Uterus (tissue), 4 donors: Measurements from ENCODE around the gene FER. TPM values are rescaled to one million over a fixed set of nuclear protein-coding genes. Genes with fewer than 3 reads are reported as not detected.
"Not testable (repeated sequence)": the region's sequence is repeated elsewhere in the genome, so short reads cannot be mapped to it uniquely, and the experiment has no call there.

ENCODE experiments used
- DNase-seq, 2 donors: peaks; one replicate each; pipeline ENCODE4 v3.0.0-alpha.2; 2019 to 2020
- H3K27ac ChIP-seq, 2 donors: fragments of 200-600 bp; sonication (generic); 1 replicate in 1 of 2; 2 replicates in 1 of 2; pipeline ENCODE4 v1.5.1; 2016 to 2018
- H3K27me3 ChIP-seq, 2 donors: fragments of 200-600 bp; sonication (generic); one replicate each; pipeline ENCODE4 v1.5.1; 2018 to 2019; ENCODE audit warnings: control low read depth in 1 of 2
- H3K36me3 ChIP-seq, 2 donors: fragments of 200-600 bp; sonication (generic); one replicate each; pipeline ENCODE4 v1.5.1; 2019; ENCODE audit warnings: control low read depth in 1 of 2
- H3K4me1 ChIP-seq, 2 donors: fragments of 200-600 bp; sonication (generic); one replicate each; pipeline ENCODE4 v1.5.1; 2018 to 2019; ENCODE audit warnings: control low read depth in 1 of 2
- H3K4me3 ChIP-seq, 2 donors: fragments of 200-600 bp; sonication (generic); 1 replicate in 1 of 2; 2 replicates in 1 of 2; pipeline ENCODE4 v1.5.1; 2018 to 2019; ENCODE audit warnings: mild to moderate bottlenecking in 1 of 2
- H3K9me3 ChIP-seq, 2 donors: fragments of 200-600 bp; sonication (generic); one replicate each; pipeline ENCODE4 v1.5.1; 2019; ENCODE audit warnings: control low read depth in 1 of 2
- POLR2A ChIP-seq, 2 donors: fragments of 450-650 bp; IDR thresholded peaks; one replicate each; pipeline ENCODE4 v1.6.1; 2016; ENCODE audit warnings: antibody characterized with exemption in 2 of 2, mild to moderate bottlenecking in 1 of 2, moderate library complexity in 1 of 2
- intact Hi-C: fragments of 100-400 bp; cut with DNase I; formaldehyde crosslinking; loops from one replicate; pipeline ENCODE4 v1.15.1; 2023; ENCODE audit warnings: low total_unique reads
- total RNA-seq, 4 donors: library from RNA; depleted of rRNA in 3 of 4; stranded (reverse); fragments of >200 nt in 3 of 4; gene quantifications; one replicate each; pipeline versions ENCODE4 v1.1.0 to v1.2.4, GENCODE V29; 2014 to 2023
- TF ChIP-seq, protein P1 (sequence below), 4 experiments: fragments of 200-600 bp in 2 of 4; fragments of 450-650 bp in 2 of 4; sonication (generic) in 2 of 4; IDR thresholded peaks; one replicate each; pipeline ENCODE4 v1.5.1; 2016 to 2019; ENCODE audit warnings: antibody characterized with exemption in 4 of 4, mild to moderate bottlenecking in 2 of 4, moderate library complexity in 1 of 4
- donor health status: DM: yes; HTN: yes; CAD: no.

The FER gene
- total RNA-seq, 4 donors from 2014 or later: 16.9 to 60.1 (median 38.0) TPM

DNA sequence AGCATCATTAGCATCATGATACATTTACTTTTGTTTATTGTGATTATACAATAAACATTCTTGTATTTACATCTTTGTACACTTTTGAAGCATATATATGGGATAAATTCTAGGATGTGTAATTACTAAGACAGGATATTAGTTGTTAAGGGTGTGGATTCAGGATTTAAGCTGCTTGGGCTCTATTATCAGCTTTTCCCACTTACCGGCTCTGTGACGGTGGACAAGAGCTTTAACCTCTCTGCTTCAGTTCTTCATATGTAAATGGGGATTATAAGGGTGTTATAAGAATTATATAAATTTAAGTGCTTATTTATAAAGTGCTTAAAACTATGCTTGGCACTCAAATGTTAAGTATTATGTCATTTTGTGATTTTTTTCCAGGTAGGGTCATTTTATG, 131.1 kb downstream of the FER start:
- no peak for DNase-seq
- Histone ChIP-seq H3K27ac (no peak overlapping the region), H3K4me3 (no peak overlapping the region), H3K4me1 (no peaks in the 10 kb centered on the region), H3K36me3 (no peaks in the 10 kb centered on the region), H3K27me3 (no peaks in the 10 kb centered on the region), H3K9me3 (no peaks in the 10 kb centered on the region)
- intact Hi-C loops: no loop called here
- TF ChIP-seq, protein P1, sequence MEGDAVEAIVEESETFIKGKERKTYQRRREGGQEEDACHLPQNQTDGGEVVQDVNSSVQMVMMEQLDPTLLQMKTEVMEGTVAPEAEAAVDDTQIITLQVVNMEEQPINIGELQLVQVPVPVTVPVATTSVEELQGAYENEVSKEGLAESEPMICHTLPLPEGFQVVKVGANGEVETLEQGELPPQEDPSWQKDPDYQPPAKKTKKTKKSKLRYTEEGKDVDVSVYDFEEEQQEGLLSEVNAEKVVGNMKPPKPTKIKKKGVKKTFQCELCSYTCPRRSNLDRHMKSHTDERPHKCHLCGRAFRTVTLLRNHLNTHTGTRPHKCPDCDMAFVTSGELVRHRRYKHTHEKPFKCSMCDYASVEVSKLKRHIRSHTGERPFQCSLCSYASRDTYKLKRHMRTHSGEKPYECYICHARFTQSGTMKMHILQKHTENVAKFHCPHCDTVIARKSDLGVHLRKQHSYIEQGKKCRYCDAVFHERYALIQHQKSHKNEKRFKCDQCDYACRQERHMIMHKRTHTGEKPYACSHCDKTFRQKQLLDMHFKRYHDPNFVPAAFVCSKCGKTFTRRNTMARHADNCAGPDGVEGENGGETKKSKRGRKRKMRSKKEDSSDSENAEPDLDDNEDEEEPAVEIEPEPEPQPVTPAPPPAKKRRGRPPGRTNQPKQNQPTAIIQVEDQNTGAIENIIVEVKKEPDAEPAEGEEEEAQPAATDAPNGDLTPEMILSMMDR (IDR thresholded peaks at IDR 0.05): no peak
- TF ChIP-seq POLR2A (IDR thresholded peaks at IDR 0.05): no peak

DNA sequence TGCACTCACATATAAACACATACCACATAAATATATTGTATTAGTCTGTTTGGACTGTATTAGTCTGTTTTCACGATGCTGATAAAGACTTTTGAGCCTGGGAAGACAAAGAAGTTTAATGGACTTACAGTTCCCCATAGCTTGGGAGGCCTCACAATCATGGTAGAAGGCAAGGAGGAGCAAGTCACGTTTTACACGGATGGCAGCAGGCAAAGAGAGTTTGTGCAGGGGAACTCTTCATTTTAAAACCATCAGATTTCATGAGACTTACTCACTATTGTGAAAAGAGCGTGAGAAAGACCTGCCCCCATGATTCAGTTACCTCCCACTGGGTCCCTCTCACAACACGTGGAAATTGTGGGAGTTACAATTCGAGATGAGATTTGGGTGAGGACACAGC, 133.4 kb downstream of the FER start:
- intact Hi-C loops: no loop called here

DNA sequence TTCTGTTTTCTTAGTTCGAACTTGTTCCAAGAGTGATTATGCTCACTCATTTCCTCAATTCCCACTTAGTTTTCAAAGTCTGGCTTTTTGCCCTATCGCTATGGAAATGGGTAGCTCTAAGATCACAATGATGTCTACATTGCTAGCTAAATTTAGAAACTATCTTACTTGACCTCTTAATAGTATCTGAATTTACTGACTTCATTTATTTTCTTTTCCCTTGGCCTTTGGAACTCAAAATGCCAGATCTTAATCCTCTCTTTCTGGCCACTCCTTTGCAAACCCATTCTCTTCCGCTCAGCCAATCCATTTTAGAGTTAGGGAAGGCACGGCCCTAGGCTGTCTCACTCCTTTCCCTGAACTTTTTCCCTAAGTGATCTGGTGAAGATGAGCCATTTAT, 137.0 kb downstream of the FER start:
- TF ChIP-seq POLR2A (IDR thresholded peaks at IDR 0.05): no peak
- TF ChIP-seq, protein P1 (IDR thresholded peaks at IDR 0.05): no peak
- H3K4me3 ChIP-seq: no peak overlapping the region
- no peak overlapping the region for H3K27ac ChIP-seq
- no peaks in the 10 kb centered on the region for H3K27me3 ChIP-seq
- H3K4me1 ChIP-seq: no peaks in the 10 kb centered on the region
- no peaks in the 10 kb centered on the region for H3K36me3 ChIP-seq
- intact Hi-C loops: no loop called here
- DNase-seq: no peak
- H3K9me3 ChIP-seq: no peaks in the 10 kb centered on the region

More for the DNA sequence above, 133.4 kb downstream of the FER start:
- H3K27ac ChIP-seq: no peak overlapping the region
- H3K4me1 ChIP-seq: no peaks in the 10 kb centered on the region
- no peak for TF ChIP-seq POLR2A (IDR thresholded peaks at IDR 0.05)
- TF ChIP-seq, protein P1 (IDR thresholded peaks at IDR 0.05): no peak
- no peaks in the 10 kb centered on the region for H3K27me3 ChIP-seq
- DNase-seq: no peak
- no peak overlapping the region for H3K4me3 ChIP-seq
- H3K36me3 ChIP-seq: no peaks in the 10 kb centered on the region
- H3K9me3 ChIP-seq: no peaks in the 10 kb centered on the region

DNA sequence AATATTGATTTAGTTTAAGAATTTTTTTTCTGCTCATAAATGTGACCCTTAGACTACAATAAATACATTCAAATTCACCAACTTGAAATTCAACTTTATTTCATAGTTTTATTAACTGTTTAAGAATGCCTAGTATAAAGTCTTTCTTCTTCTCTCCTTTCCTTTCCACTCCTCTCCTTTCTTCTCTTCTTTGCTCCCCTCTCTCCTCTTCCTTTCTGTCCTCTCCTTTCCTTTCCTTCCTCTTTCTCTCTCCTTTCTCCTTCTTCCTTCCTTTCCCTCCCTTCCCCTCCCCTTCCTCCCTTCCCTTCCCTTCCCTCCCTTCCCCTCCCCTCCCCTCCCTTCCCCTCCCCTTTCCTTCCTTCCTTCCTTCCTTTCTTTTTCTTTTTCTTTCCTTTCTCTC, 150.6 kb downstream of the FER start:
- Histone ChIP-seq H3K27me3 (no peaks in the 10 kb centered on the region), H3K36me3 (no peaks in the 10 kb centered on the region), H3K4me3 (no peak overlapping the region), H3K4me1 (no peaks in the 10 kb centered on the region), H3K9me3 (no peaks in the 10 kb centered on the region), H3K27ac (no peak overlapping the region)
- TF ChIP-seq POLR2A (IDR thresholded peaks at IDR 0.05): no peak
- TF ChIP-seq, protein P1 (IDR thresholded peaks at IDR 0.05): no peak
- intact Hi-C loops: no loop called here
- no peak for DNase-seq

DNA sequence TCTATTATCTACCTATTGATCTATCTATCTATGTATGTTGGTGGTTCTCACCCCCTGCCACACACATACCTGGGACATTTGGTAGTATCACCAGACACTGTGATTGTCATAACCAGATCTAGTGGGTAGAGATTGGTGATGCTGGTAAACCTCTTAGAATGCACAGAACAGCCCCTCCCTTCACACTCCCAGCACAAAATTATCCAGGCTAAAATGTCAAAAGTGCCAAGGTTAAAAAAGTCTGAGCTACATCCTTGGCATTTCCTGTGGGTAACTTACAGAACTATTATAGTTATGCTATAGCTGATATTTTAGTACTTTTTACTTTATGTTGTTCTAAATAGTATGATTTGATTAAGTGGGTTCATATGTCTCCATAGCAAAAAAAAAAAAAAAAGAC, 151.0 kb downstream of the FER start:
- H3K27me3 ChIP-seq: no peaks in the 10 kb centered on the region
- H3K27ac ChIP-seq: no peak overlapping the region
- intact Hi-C loops: no loop called here
- no peaks in the 10 kb centered on the region for H3K9me3 ChIP-seq
- TF ChIP-seq POLR2A (IDR thresholded peaks at IDR 0.05): no peak
- TF ChIP-seq, protein P1 (IDR thresholded peaks at IDR 0.05): no peak
- no peak overlapping the region for H3K4me3 ChIP-seq
- no peak for DNase-seq
- no peaks in the 10 kb centered on the region for H3K4me1 ChIP-seq
- H3K36me3 ChIP-seq: no peaks in the 10 kb centered on the region

DNA sequence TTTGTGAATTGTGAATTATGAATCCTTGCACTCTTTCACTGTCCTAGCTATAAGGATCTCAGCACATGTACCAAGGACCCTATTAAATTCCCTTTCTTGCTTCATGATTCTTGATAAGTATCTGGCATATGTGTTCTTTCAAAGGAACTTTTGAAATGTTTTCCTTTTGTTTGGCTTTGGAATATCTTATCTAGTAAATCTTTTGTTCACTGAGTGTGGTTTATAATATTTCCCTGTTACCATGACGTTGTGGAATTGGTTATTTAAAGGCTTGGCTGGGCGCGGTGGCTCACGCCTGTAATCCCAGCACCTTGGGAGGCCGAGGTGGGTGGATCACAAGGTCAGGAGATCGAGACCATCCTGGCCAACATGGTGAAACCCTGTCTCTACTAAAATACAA, 151.5 kb downstream of the FER start:
- H3K4me1 ChIP-seq, H3K36me3 ChIP-seq, H3K27ac ChIP-seq, DNase-seq, intact Hi-C loops, H3K4me3 ChIP-seq, H3K9me3 ChIP-seq, H3K27me3 ChIP-seq: not testable (repeated sequence)
